ENCODE data around the gene OR51F1. TPM values are rescaled to one million over a fixed set of nuclear protein-coding genes. Genes with fewer than 3 reads are reported as not detected.
"Not testable (repeated sequence)": the region's sequence is repeated elsewhere in the genome, so short reads cannot be mapped to it uniquely, and the experiment has no call there.

Gene OR51F1
- total RNA-seq, 6 experiments from 2014 or later, result not detected

GRCh38 chr11:4751201-4751600, 18.5 kb downstream of the OR51F1 start:
- no peak for TF ChIP-seq CTCF (IDR thresholded peaks at IDR 0.05)
- Mint-ChIP-seq H3K9me3 (peaks cover 29% of the 10 kb centered on the region), H3K4me1 (ENCODE audit: low read depth) (no peaks in the 10 kb centered on the region), H3K4me3 (no peak overlapping the region), H3K27ac (no peak overlapping the region), H3K36me3 (ENCODE audit: low read depth) (peaks cover 5% of the 10 kb centered on the region), H3K27me3 (ENCODE audit: insufficient read depth) (no peaks in the 10 kb centered on the region)
- DNase-seq, result no peak

GRCh38 chr11:4748438-4748837, 21.3 kb downstream of the OR51F1 start:
- Mint-ChIP-seq H3K27me3 (ENCODE audit: insufficient read depth) (no peaks in the 10 kb centered on the region), H3K9me3 (peaks cover 23% of the 10 kb centered on the region), H3K27ac (no peak overlapping the region), H3K36me3 (ENCODE audit: low read depth) (peaks cover 5% of the 10 kb centered on the region), H3K4me3 (no peak overlapping the region), H3K4me1 (ENCODE audit: low read depth) (no peaks in the 10 kb centered on the region)
- no peak for DNase-seq
- TF ChIP-seq CTCF (IDR thresholded peaks at IDR 0.05), result no peak

- no peak overlapping the region for H3K4me3 Mint-ChIP-seq
- peaks cover 9% of the 10 kb centered on the region; the same call in 1 of the 2 replicates for H3K36me3 Mint-ChIP-seq (ENCODE audit: low read depth)
- no peak for TF ChIP-seq CTCF (IDR thresholded peaks at IDR 0.05)
Measured at GRCh38 chr11:4740735-4741134, 29.0 kb downstream of the OR51F1 start.

GRCh38 chr11:4727171-4727570, 42.6 kb downstream of the OR51F1 start:
- H3K36me3 Mint-ChIP-seq (ENCODE audit: low read depth), result no peaks in the 10 kb centered on the region; the same call in 1 of the 2 replicates
- H3K27me3 Mint-ChIP-seq (ENCODE audit: insufficient read depth), result 0 out of 2 replicates have a peak, but pooled peaks cover 3% of the 10 kb centered on the region
- peaks cover 24% of the 10 kb centered on the region for H3K9me3 Mint-ChIP-seq
- DNase-seq, result no peak
- H3K4me3 Mint-ChIP-seq, result no peak overlapping the region
- H3K4me1 Mint-ChIP-seq (ENCODE audit: low read depth), result no peaks in the 10 kb centered on the region
- H3K27ac Mint-ChIP-seq, result no peak overlapping the region
- TF ChIP-seq CTCF (IDR thresholded peaks at IDR 0.05), result no peak

More at GRCh38 chr11:4740735-4741134, 29.0 kb downstream of the OR51F1 start:
- Mint-ChIP-seq H3K27ac (no peak overlapping the region), H3K4me1 (ENCODE audit: low read depth) (no peaks in the 10 kb centered on the region), H3K9me3 (peaks cover 26% of the 10 kb centered on the region), H3K27me3 (ENCODE audit: insufficient read depth) (no peaks in the 10 kb centered on the region)
- no peak for DNase-seq

GRCh38 chr11:4722616-4723534, 46.9 kb downstream of the OR51F1 start:
- H3K27me3 Mint-ChIP-seq (ENCODE audit: insufficient read depth); H3K4me3 Mint-ChIP-seq; H3K27ac Mint-ChIP-seq; DNase-seq; H3K4me1 Mint-ChIP-seq (ENCODE audit: low read depth); H3K36me3 Mint-ChIP-seq (ENCODE audit: low read depth): not testable (repeated sequence)
- peaks cover 39% of the 10 kb centered on the region for H3K9me3 Mint-ChIP-seq

Other genes with a start within 250 kb of the OR51F1 start
- not detected for gene OR52M1, start 224.7 kb downstream of the OR51F1 start, total RNA-seq (2021; fragmentation: NEBNext Ultra II Directional; extraction: Animal tissue kit (Norgen Biotek cat#: 25700))
- gene OR52I2, start 188.2 kb downstream of the OR51F1 start, total RNA-seq (2021; fragmentation: NEBNext Ultra II Directional; extraction: Animal tissue kit (Norgen Biotek cat#: 25700)), result not detected
- gene OR52I1, start 175.9 kb downstream of the OR51F1 start, total RNA-seq (2021; fragmentation: NEBNext Ultra II Directional; extraction: Animal tissue kit (Norgen Biotek cat#: 25700)), result not detected
- 1 to 10 TPM; 6.4 to 10.0 (median 8.6) TPM for gene TRIM68, start 161.7 kb downstream of the OR51F1 start, total RNA-seq (2021; fragmentation: NEBNext Ultra II Directional; extraction: Animal tissue kit (Norgen Biotek cat#: 25700))
- gene OR51D1, start 132.5 kb downstream of the OR51F1 start, total RNA-seq (2021; fragmentation: NEBNext Ultra II Directional; extraction: Animal tissue kit (Norgen Biotek cat#: 25700)), result not detected
- not detected for gene OR51E1, start 126.0 kb downstream of the OR51F1 start, total RNA-seq (2021; fragmentation: NEBNext Ultra II Directional; extraction: Animal tissue kit (Norgen Biotek cat#: 25700))
- under 1 TPM in 4 of 6 experiments, not detected in 2; 0.09 to 0.32 (median 0.12) TPM for gene OR51E2, start 72.1 kb downstream of the OR51F1 start, total RNA-seq (2021; fragmentation: NEBNext Ultra II Directional; extraction: Animal tissue kit (Norgen Biotek cat#: 25700))
- not detected for gene MMP26, start 65.2 kb downstream of the OR51F1 start, total RNA-seq (2021; fragmentation: NEBNext Ultra II Directional; extraction: Animal tissue kit (Norgen Biotek cat#: 25700))
- not detected for gene OR52R1, start 34.4 kb upstream of the OR51F1 start, total RNA-seq (2021; fragmentation: NEBNext Ultra II Directional; extraction: Animal tissue kit (Norgen Biotek cat#: 25700))
- gene OR51F2, start 51.4 kb upstream of the OR51F1 start, total RNA-seq (2021; fragmentation: NEBNext Ultra II Directional; extraction: Animal tissue kit (Norgen Biotek cat#: 25700)), result not detected
- not detected for gene OR51S1, start 79.3 kb upstream of the OR51F1 start, total RNA-seq (2021; fragmentation: NEBNext Ultra II Directional; extraction: Animal tissue kit (Norgen Biotek cat#: 25700))
- not detected for gene OR51T1, start 112.0 kb upstream of the OR51F1 start, total RNA-seq (2021; fragmentation: NEBNext Ultra II Directional; extraction: Animal tissue kit (Norgen Biotek cat#: 25700))
- gene OR51A7, start 133.8 kb upstream of the OR51F1 start, total RNA-seq (2021; fragmentation: NEBNext Ultra II Directional; extraction: Animal tissue kit (Norgen Biotek cat#: 25700)), result not detected
- not detected for gene OR51G2, start 149.4 kb upstream of the OR51F1 start, total RNA-seq (2021; fragmentation: NEBNext Ultra II Directional; extraction: Animal tissue kit (Norgen Biotek cat#: 25700))
- gene OR51G1, start 154.4 kb upstream of the OR51F1 start, total RNA-seq (2021; fragmentation: NEBNext Ultra II Directional; extraction: Animal tissue kit (Norgen Biotek cat#: 25700)), result not detected
- gene OR51A4, start 177.7 kb upstream of the OR51F1 start, total RNA-seq (2021; fragmentation: NEBNext Ultra II Directional; extraction: Animal tissue kit (Norgen Biotek cat#: 25700)), result not detected
- not detected for gene OR51A2, start 185.8 kb upstream of the OR51F1 start, total RNA-seq (2021; fragmentation: NEBNext Ultra II Directional; extraction: Animal tissue kit (Norgen Biotek cat#: 25700))
- not detected for gene OR51L1, start 224.9 kb upstream of the OR51F1 start, total RNA-seq (2021; fragmentation: NEBNext Ultra II Directional; extraction: Animal tissue kit (Norgen Biotek cat#: 25700))

All from HFFc6 (cell line).